H9 (cell line): ENCODE results near the gene CD151. TPM values are rescaled to one million over a fixed set of nuclear protein-coding genes. Genes with fewer than 3 reads are reported as not detected.

Experiments used
- DNase-seq: peaks from one replicate; pipeline ENCODE4 v3.0.0-alpha.2; 2017
- H2AFZ ChIP-seq: one replicate; pipeline ENCODE4 v1.6.1; 2013; ENCODE audit warnings: mild to moderate bottlenecking, low read length, control low read depth, moderate library complexity
- H2AK5ac ChIP-seq: 2 replicates; pipeline ENCODE4 v1.6.1; 2013; ENCODE audit warnings: low read length, control low read depth, mixed read lengths; ENCODE audit not compliant: insufficient read length
- H2BK120ac ChIP-seq: one replicate; pipeline ENCODE4 v1.6.1; 2013; ENCODE audit warnings: low read depth, mild to moderate bottlenecking, low read length, control low read depth, inconsistent platforms; ENCODE audit not compliant: poor library complexity, severe bottlenecking
- H2BK12ac ChIP-seq: 2 replicates; pipeline ENCODE4 v1.6.1; 2013; ENCODE audit warnings: low read length, control low read depth, mixed read lengths, low read depth; ENCODE audit not compliant: insufficient read length
- H2BK15ac ChIP-seq: 2 replicates; pipeline ENCODE4 v1.6.1; 2013; ENCODE audit warnings: low read depth, low read length, control low read depth
- H2BK20ac ChIP-seq: one replicate; pipeline ENCODE4 v1.6.1; 2013; ENCODE audit warnings: low read depth, mild to moderate bottlenecking, low read length, control low read depth, inconsistent platforms; ENCODE audit not compliant: poor library complexity, severe bottlenecking
- H2BK5ac ChIP-seq: 2 replicates; pipeline ENCODE4 v1.6.1; 2013; ENCODE audit warnings: low read length, control low read depth, mixed read lengths; ENCODE audit not compliant: insufficient read length
- H3K14ac ChIP-seq: 2 replicates; pipeline ENCODE4 v1.6.1; 2013; ENCODE audit warnings: low read length, control low read depth; ENCODE audit not compliant: insufficient read depth
- H3K18ac ChIP-seq: 2 replicates; pipeline ENCODE4 v1.6.1; 2013; ENCODE audit warnings: low read depth, mild to moderate bottlenecking, mixed read lengths, low read length, control low read depth; ENCODE audit not compliant: insufficient read length
- H3K23ac ChIP-seq: 2 replicates; pipeline ENCODE4 v1.6.1; 2013; ENCODE audit warnings: low read length, control low read depth, mixed read lengths, low read depth; ENCODE audit not compliant: insufficient read length
- H3K23me2 ChIP-seq: 2 replicates; pipeline ENCODE4 v1.6.1; 2013; ENCODE audit warnings: low read depth, mild to moderate bottlenecking, mixed read lengths, low read length, control low read depth; ENCODE audit not compliant: insufficient read length, poor library complexity, severe bottlenecking
- H3K27ac ChIP-seq: 2 replicates; pipeline ENCODE4 v1.5.1; 2013; ENCODE audit warnings: low read length, control low read depth, mixed read lengths, low read depth; ENCODE audit not compliant: insufficient read length
- H3K27me3 ChIP-seq: 2 replicates; pipeline ENCODE4 v1.6.1; 2013; ENCODE audit warnings: low read length, control low read depth, inconsistent platforms; ENCODE audit not compliant: insufficient read depth
- H3K4ac ChIP-seq: 2 replicates; pipeline ENCODE4 v1.6.1; 2013; ENCODE audit warnings: low read depth, mild to moderate bottlenecking, control low read depth, inconsistent platforms, low read length, moderate library complexity
- H3K4me1 ChIP-seq: 2 replicates; pipeline ENCODE4 v1.6.1; 2013; ENCODE audit warnings: low read length, control low read depth, inconsistent platforms; ENCODE audit not compliant: insufficient read depth
- H3K4me2 ChIP-seq: 2 replicates; pipeline ENCODE4 v1.6.1; 2013; ENCODE audit warnings: low read length, control low read depth, mixed read lengths; ENCODE audit not compliant: insufficient read length, insufficient read depth
- H3K56ac ChIP-seq: 2 replicates; pipeline ENCODE4 v1.6.1; 2013; ENCODE audit warnings: low read depth, mild to moderate bottlenecking, mixed read lengths, low read length, control low read depth; ENCODE audit not compliant: insufficient read length
- H3K79me1 ChIP-seq: 2 replicates; pipeline ENCODE4 v1.6.1; 2013; ENCODE audit warnings: low read depth, mild to moderate bottlenecking, moderate library complexity, low read length, control low read depth, inconsistent platforms; ENCODE audit not compliant: insufficient read depth, poor library complexity, severe bottlenecking
- H3K79me2 ChIP-seq: 2 replicates; pipeline ENCODE4 v1.6.1; 2013; ENCODE audit warnings: low read length, control low read depth, inconsistent platforms; ENCODE audit not compliant: insufficient read depth
- H3K9ac ChIP-seq: 2 replicates; pipeline ENCODE4 v1.6.1; 2013; ENCODE audit warnings: low read length, control low read depth, mixed read lengths; ENCODE audit not compliant: insufficient read length; ENCODE audit errors: extremely low read depth
- H3K9me3 ChIP-seq: one replicate; pipeline ENCODE4 v1.6.1; 2013; ENCODE audit warnings: low read depth, low read length, inconsistent platforms; ENCODE audit not compliant: control insufficient read depth
- H3T11ph ChIP-seq: one replicate; pipeline ENCODE4 v1.6.1; 2013; ENCODE audit warnings: mild to moderate bottlenecking, low read length, control low read depth, inconsistent platforms
- H4K20me1 ChIP-seq: one replicate; pipeline ENCODE4 v1.6.1; 2013; ENCODE audit not compliant: control insufficient read depth, insufficient read length, insufficient read depth
- H4K5ac ChIP-seq: 2 replicates; pipeline ENCODE4 v1.6.1; 2013; ENCODE audit warnings: low read depth, mild to moderate bottlenecking, mixed read lengths, low read length, control low read depth; ENCODE audit not compliant: insufficient read length
- H4K8ac ChIP-seq: replicated peaks from 2 replicates; pipeline ENCODE4 v1.6.1; 2013; ENCODE audit warnings: low read length, control low read depth, mixed read lengths, low read depth; ENCODE audit not compliant: insufficient read length
- H4K91ac ChIP-seq: 2 replicates; pipeline ENCODE4 v1.6.1; 2013; ENCODE audit warnings: low read depth, mild to moderate bottlenecking, moderate library complexity, mixed read lengths, low read length, control low read depth; ENCODE audit not compliant: insufficient read length
- H3K27ac Mint-ChIP-seq, 3 experiments: 2 replicates in 2 of 3; 3 replicates in 1 of 3; pipeline ENCODE4 v1.8.0; 2020 to 2021; ENCODE audit warnings: mixed read lengths in 3 of 3, mild to moderate bottlenecking in 1 of 3, moderate library complexity in 1 of 3
- H3K27me3 Mint-ChIP-seq: 2 replicates; pipeline ENCODE4 v1.8.0; 2021; ENCODE audit warnings: low read depth, mild to moderate bottlenecking, moderate library complexity, mixed read lengths
- H3K36me3 Mint-ChIP-seq, 3 experiments: 2 replicates in 2 of 3; 3 replicates in 1 of 3; pipeline ENCODE4 v1.8.0; 2020 to 2021; ENCODE audit warnings: low read depth in 3 of 3, mixed read lengths in 3 of 3; ENCODE audit not compliant: insufficient read depth in 1 of 3
- H3K4me1 Mint-ChIP-seq, 2 experiments: 2 replicates each; pipeline ENCODE4 v1.8.0; 2020; ENCODE audit warnings: mixed read lengths in 2 of 2
- H3K4me3 Mint-ChIP-seq, 2 experiments: 2 replicates in 1 of 2; 3 replicates in 1 of 2; pipeline ENCODE4 v1.8.0; 2020 to 2021; ENCODE audit warnings: mild to moderate bottlenecking in 2 of 2, mixed read lengths in 2 of 2, moderate library complexity in 1 of 2
- H3K9me3 Mint-ChIP-seq, 2 experiments: 2 replicates in 1 of 2; 3 replicates in 1 of 2; pipeline ENCODE4 v1.8.0; 2020; ENCODE audit warnings: mild to moderate bottlenecking in 2 of 2, mixed read lengths in 2 of 2, moderate library complexity in 1 of 2
- WGBS: extraction: QIAGEN DNeasy Blood & Tissue Kit; methylation state at CpG from one replicate; pipeline ENCODE4 v1.1.7; 2013; ENCODE audit warnings: missing lambda C conversion rate, low lambda C conversion rate, mixed read lengths; ENCODE audit not compliant: insufficient read length; ENCODE audit errors: extremely low coverage; 5-methylcytosine and 5-hydroxymethylcytosine counted together
- total RNA-seq: library from RNA; stranded (reverse); gene quantifications from 2 replicates; pipeline ENCODE4 v1.2.1, GENCODE V29; 2021
- TF ChIP-seq, protein P1 (sequence below): fragments of 200-600 bp; sonication (generic); conservative IDR thresholded peaks from 3 replicates; pipeline ENCODE4 v1.8.0; 2021; ENCODE audit warnings: antibody characterized with exemption, mild to moderate bottlenecking

Gene CD151
- total RNA-seq, 1 experiment from 2014 or later, result 138 TPM

- H4K91ac ChIP-seq, result no peak overlapping the region
- no CpG with 5 or more reads among the region's 14 CpGs for WGBS
- H3K23me2 ChIP-seq, result no peaks in the 10 kb centered on the region
Observed at GRCh38 chr11:887589-887988, 54.8 kb downstream of the CD151 start.

More at GRCh38 chr11:887589-887988, 54.8 kb downstream of the CD151 start:
- H3K27ac ChIP-seq, result no peak overlapping the region
- H3K56ac ChIP-seq, result no peak overlapping the region
- no peaks in the 10 kb centered on the region for H3K9me3 Mint-ChIP-seq
- DNase-seq, result no peak
- H3K4ac ChIP-seq, result no peak overlapping the region
- H4K8ac ChIP-seq, result no peak overlapping the region
- no peak overlapping the region; a peak in 1 of 7 replicates for H3K27ac Mint-ChIP-seq
- no peaks in the 10 kb centered on the region for H3K27me3 ChIP-seq
- H2AFZ ChIP-seq, result no peak overlapping the region
- H3K79me1 ChIP-seq, result no peaks in the 10 kb centered on the region
- H2BK20ac ChIP-seq, result no peak overlapping the region
- H3K4me3 Mint-ChIP-seq, result no peak overlapping the region
- TF ChIP-seq, protein P1, sequence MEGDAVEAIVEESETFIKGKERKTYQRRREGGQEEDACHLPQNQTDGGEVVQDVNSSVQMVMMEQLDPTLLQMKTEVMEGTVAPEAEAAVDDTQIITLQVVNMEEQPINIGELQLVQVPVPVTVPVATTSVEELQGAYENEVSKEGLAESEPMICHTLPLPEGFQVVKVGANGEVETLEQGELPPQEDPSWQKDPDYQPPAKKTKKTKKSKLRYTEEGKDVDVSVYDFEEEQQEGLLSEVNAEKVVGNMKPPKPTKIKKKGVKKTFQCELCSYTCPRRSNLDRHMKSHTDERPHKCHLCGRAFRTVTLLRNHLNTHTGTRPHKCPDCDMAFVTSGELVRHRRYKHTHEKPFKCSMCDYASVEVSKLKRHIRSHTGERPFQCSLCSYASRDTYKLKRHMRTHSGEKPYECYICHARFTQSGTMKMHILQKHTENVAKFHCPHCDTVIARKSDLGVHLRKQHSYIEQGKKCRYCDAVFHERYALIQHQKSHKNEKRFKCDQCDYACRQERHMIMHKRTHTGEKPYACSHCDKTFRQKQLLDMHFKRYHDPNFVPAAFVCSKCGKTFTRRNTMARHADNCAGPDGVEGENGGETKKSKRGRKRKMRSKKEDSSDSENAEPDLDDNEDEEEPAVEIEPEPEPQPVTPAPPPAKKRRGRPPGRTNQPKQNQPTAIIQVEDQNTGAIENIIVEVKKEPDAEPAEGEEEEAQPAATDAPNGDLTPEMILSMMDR, result no peak
- no peak overlapping the region for H3K9ac ChIP-seq
- no peak overlapping the region for H4K5ac ChIP-seq
- H2BK15ac ChIP-seq, result no peak overlapping the region
- H3K23ac ChIP-seq, result no peak overlapping the region
- H3T11ph ChIP-seq, result no peak overlapping the region
- H3K79me2 ChIP-seq, result no peaks in the 10 kb centered on the region
- H3K36me3 Mint-ChIP-seq, result peaks cover 16 to 40% (median 37%) of the 10 kb centered on the region in 3 experiments
- H2BK12ac ChIP-seq, result no peak overlapping the region
- H4K20me1 ChIP-seq, result peaks cover 2% of the 10 kb centered on the region
- no peak overlapping the region for H3K14ac ChIP-seq
- H3K9me3 ChIP-seq, result no peaks in the 10 kb centered on the region
- no peak overlapping the region for H2BK5ac ChIP-seq
- H2BK120ac ChIP-seq, result no peak overlapping the region
- peaks cover 5 to 13% of the 10 kb centered on the region in 2 experiments for H3K4me1 Mint-ChIP-seq
- no peak overlapping the region for H3K4me2 ChIP-seq
- H3K27me3 Mint-ChIP-seq, result no peaks in the 10 kb centered on the region
- H2AK5ac ChIP-seq, result no peak overlapping the region
- H3K4me1 ChIP-seq, result no peaks in the 10 kb centered on the region
- H3K18ac ChIP-seq, result no peak overlapping the region

Other genes with a start within 250 kb of the CD151 start
- 9.7 and 9.8 TPM in 2 replicates for gene IRF7, start 217.0 kb upstream of the CD151 start, total RNA-seq
- gene CDHR5, start 208.0 kb upstream of the CD151 start, total RNA-seq, result 0.46 TPM in 1 of 2 replicates, not detected in the other
- gene SCT, start 205.8 kb upstream of the CD151 start, total RNA-seq, result 1.8 and 2.3 TPM in 2 replicates
- gene DRD4, start 195.7 kb upstream of the CD151 start, total RNA-seq, result 6.2 and 6.8 TPM in 2 replicates
- gene DEAF1, start 137.7 kb upstream of the CD151 start, total RNA-seq, result 67.3 and 68.6 TPM in 2 replicates
- 15.3 and 23.6 TPM in 2 replicates for gene TMEM80, start 137.1 kb upstream of the CD151 start, total RNA-seq
- 92.8 and 101 TPM in 2 replicates for gene EPS8L2, start 126.7 kb upstream of the CD151 start, total RNA-seq
- gene TALDO1, start 85.5 kb upstream of the CD151 start, total RNA-seq, result 268 and 300 TPM in 2 replicates
- 51.5 and 60.0 TPM in 2 replicates for gene GATD1, start 55.5 kb upstream of the CD151 start, total RNA-seq
- 0.81 and 0.86 TPM in 2 replicates for gene CEND1, start 42.9 kb upstream of the CD151 start, total RNA-seq
- gene SLC25A22, start 34.7 kb upstream of the CD151 start, total RNA-seq, result 51.9 and 54.6 TPM in 2 replicates
- gene PIDD1, start 27.7 kb upstream of the CD151 start, total RNA-seq, result 25.3 and 26.6 TPM in 2 replicates
- 2,138 and 2,312 TPM in 2 replicates for gene RPLP2, start 23.0 kb upstream of the CD151 start, total RNA-seq
- 62.3 and 67.3 TPM in 2 replicates for gene PNPLA2, start 14.0 kb upstream of the CD151 start, total RNA-seq
- 28.8 and 29.0 TPM in 2 replicates for gene CRACR2B, start 5.0 kb upstream of the CD151 start, total RNA-seq
- gene POLR2L, start 9.6 kb downstream of the CD151 start, total RNA-seq, result 133 and 135 TPM in 2 replicates
- gene TSPAN4, start 9.9 kb downstream of the CD151 start, total RNA-seq, result 63.9 and 64.6 TPM in 2 replicates
- 87.2 and 89.4 TPM in 2 replicates for gene CHID1, start 77.9 kb downstream of the CD151 start, total RNA-seq
- gene AP2A2, start 92.9 kb downstream of the CD151 start, total RNA-seq, result 51.7 and 53.7 TPM in 2 replicates
- not detected in 2 replicates for gene MUC6, start 203.8 kb downstream of the CD151 start, total RNA-seq
- not detected in 2 replicates for gene MUC2, start 241.9 kb downstream of the CD151 start, total RNA-seq